Keratinocyte (primary cell): ENCODE results near the gene BBIP1. TPM values are rescaled to one million over a fixed set of nuclear protein-coding genes. Genes with fewer than 3 reads are reported as not detected.

Experiments used
- DNase-seq: peaks from one replicate; pipeline ENCODE4 v3.0.0-alpha.2; 2011; ENCODE audit warnings: low read depth, missing footprints, low spot score
- FAIRE-seq: peaks from 2 replicates; lab custom pipeline; 2011; peaks lifted over from hg19 to GRCh38; lab: Jason Lieb, UNC
- H2AFZ ChIP-seq: 2 replicates; pipeline ENCODE4 v1.6.0; 2012; ENCODE audit warnings: low read length, control low read depth, inconsistent platforms; ENCODE audit not compliant: control insufficient read depth
- H3K27ac ChIP-seq: 2 replicates; pipeline ENCODE4 v1.5.1; 2011; ENCODE audit warnings: low read length; ENCODE audit not compliant: control insufficient read depth, insufficient read depth
- H3K27me3 ChIP-seq: 3 replicates; pipeline ENCODE4 v1.6.0; 2011; ENCODE audit warnings: low read length; ENCODE audit not compliant: control insufficient read depth, insufficient read depth; ENCODE audit errors: extremely low read depth
- H3K36me3 ChIP-seq, 2 experiments: 2 replicates in 1 of 2; 3 replicates in 1 of 2; pipeline ENCODE4 v1.5.1; 2011; ENCODE audit warnings: low read length in 2 of 2, mild to moderate bottlenecking in 1 of 2; ENCODE audit not compliant: control insufficient read depth in 2 of 2, insufficient read depth in 2 of 2; ENCODE audit errors: extremely low read depth in 1 of 2
- H3K4me1 ChIP-seq: 3 replicates; pipeline ENCODE4 v1.5.1; 2011; ENCODE audit warnings: low read length; ENCODE audit not compliant: control insufficient read depth, insufficient read depth; ENCODE audit errors: extremely low read depth
- H3K4me2 ChIP-seq: 3 replicates; pipeline ENCODE4 v1.6.0; 2011; ENCODE audit warnings: low read depth, low read length; ENCODE audit not compliant: control insufficient read depth, insufficient read depth; ENCODE audit errors: extremely low read depth
- H3K4me3 ChIP-seq, 3 experiments: fragments of 200-600 bp in 1 of 3; sonication (generic) in 1 of 3; 2 replicates in 2 of 3; 3 replicates in 1 of 3; pipeline ENCODE4 v1.5.1; 2011 to 2016; ENCODE audit warnings: low read length in 3 of 3, mild to moderate bottlenecking in 3 of 3, control low read depth in 2 of 3, inconsistent platforms in 1 of 3, low read depth in 1 of 3, mixed read lengths in 1 of 3, mixed run types in 1 of 3, moderate library complexity in 1 of 3; ENCODE audit not compliant: control insufficient read depth in 2 of 3, insufficient read depth in 2 of 3; ENCODE audit errors: extremely low read depth in 1 of 3
- H3K79me2 ChIP-seq: 2 replicates; pipeline ENCODE4 v1.6.0; 2012; ENCODE audit warnings: low read length; ENCODE audit not compliant: control insufficient read depth, insufficient read depth
- H3K9ac ChIP-seq: 3 replicates; pipeline ENCODE4 v1.6.0; 2011; ENCODE audit warnings: low read length; ENCODE audit not compliant: control insufficient read depth, insufficient read depth; ENCODE audit errors: extremely low read depth
- H3K9me1 ChIP-seq: 3 replicates; pipeline ENCODE4 v1.6.0; 2011; ENCODE audit warnings: low read length; ENCODE audit not compliant: control insufficient read depth, insufficient read depth; ENCODE audit errors: extremely low read depth
- H3K9me3 ChIP-seq: 2 replicates; pipeline ENCODE4 v1.5.1; 2012; ENCODE audit warnings: low read depth, low read length; ENCODE audit not compliant: control insufficient read depth
- H4K20me1 ChIP-seq: 3 replicates; pipeline ENCODE4 v1.6.0; 2011; ENCODE audit warnings: low read length; ENCODE audit not compliant: control insufficient read depth, insufficient read depth; ENCODE audit errors: extremely low read depth
- CTCF ChIP-seq, 3 experiments: IDR thresholded peaks in 1 of 3; conservative IDR thresholded peaks in 1 of 3; optimal IDR thresholded peaks in 1 of 3; 2 replicates in 2 of 3; 3 replicates in 1 of 3; pipeline versions ENCODE3 to v1.5.1; 2011; ENCODE audit warnings: low read length in 3 of 3, mild to moderate bottlenecking in 3 of 3, moderate library complexity in 2 of 3, control low read depth in 1 of 3, inconsistent platforms in 1 of 3; ENCODE audit not compliant: insufficient read depth in 2 of 3; ENCODE audit errors: extremely low read depth in 1 of 3
- EZH2 ChIP-seq: IDR thresholded peaks from one replicate; pipeline ENCODE4 v1.6.1; 2012; ENCODE audit warnings: inconsistent platforms, mild to moderate bottlenecking, low read length, moderate library complexity
- dilution Hi-C: fragments of 300-500 bp; cut with MboI; formaldehyde crosslinking; loops from one replicate; pipeline ENCODE4 v1.7.0; 2020; ENCODE audit warnings: low sequenced_read_pairs; ENCODE audit not compliant: extremely low pct_ligation_motif_present
- polyA plus RNA-seq, 5 experiments: library from polyadenylated mRNA; depleted of rRNA in 3 of 5; stranded (reverse) in 3 of 5; stranded (forward) in 1 of 5; unstranded in 1 of 5; fragments of >200 nt; gene quantifications; 1 replicate in 1 of 5; 2 replicates in 3 of 5; 3 replicates in 1 of 5; pipeline versions ENCODE4 v1.2.1 to v1.2.3, GENCODE V29; 2011 to 2012; ENCODE audit warnings: missing spikeins in 2 of 5, low read depth in 1 of 5, low replicate concordance in 1 of 5

The BBIP1 gene
- polyA plus RNA-seq, 1 donor (not counting 4 experiments of a cell fraction or from before 2014, with no cell fraction given) = 30.4 TPM

- H3K27me3 ChIP-seq = no peaks in the 10 kb centered on the region
- dilution Hi-C loops = no loop called here
- H3K4me2 ChIP-seq = peak overlapping the region; percentile 2
- no peak for DNase-seq
- H3K4me1 ChIP-seq = peaks cover 52% of the 10 kb centered on the region
- H2AFZ ChIP-seq = peak overlapping the region; percentile 75
- peak; percentile 26 for FAIRE-seq
- H3K9ac ChIP-seq = no peak overlapping the region
- TF ChIP-seq CTCF (optimal IDR thresholded peaks at IDR 0.05 in 1 of 3, IDR thresholded peaks at IDR 0.05 in 1 of 3, conservative IDR thresholded peaks at IDR 0.05 in 1 of 3; ENCODE audit: extremely low read depth in 1 of 3, insufficient read depth in 2 of 3, low read length in 3 of 3) (no peak), EZH2 (no peak)
- H3K4me3 ChIP-seq = no peak overlapping the region
- H3K27ac ChIP-seq = peak overlapping the region; percentile 54
- H3K36me3 ChIP-seq = no peaks in the 10 kb centered on the region
- no peaks in the 10 kb centered on the region for H3K9me1 ChIP-seq
- H3K79me2 ChIP-seq = no peaks in the 10 kb centered on the region
- H4K20me1 ChIP-seq = no peaks in the 10 kb centered on the region
- H3K9me3 ChIP-seq = no peaks in the 10 kb centered on the region
Measured at GRCh38 chr10:110860576-110861241, 58.3 kb downstream of the BBIP1 start.

GRCh38 chr10:110859973-110860376, 59.0 kb downstream of the BBIP1 start:
- Histone ChIP-seq H3K4me1 (peaks cover 45% of the 10 kb centered on the region), H3K9me1 (no peaks in the 10 kb centered on the region), H3K9me3 (no peaks in the 10 kb centered on the region), H3K79me2 (no peaks in the 10 kb centered on the region), H3K4me2 (no peak overlapping the region), H3K27ac (no peak overlapping the region), H3K9ac (no peak overlapping the region), H2AFZ (no peak overlapping the region), H3K36me3 (no peaks in the 10 kb centered on the region), H3K4me3 (no peak overlapping the region), H4K20me1 (no peaks in the 10 kb centered on the region), H3K27me3 (no peaks in the 10 kb centered on the region)
- dilution Hi-C loops = no loop called here
- DNase-seq = no peak
- no peak for FAIRE-seq
- no peak for TF ChIP-seq EZH2
- no peak for TF ChIP-seq CTCF (optimal IDR thresholded peaks at IDR 0.05 in 1 of 3, IDR thresholded peaks at IDR 0.05 in 1 of 3, conservative IDR thresholded peaks at IDR 0.05 in 1 of 3; ENCODE audit: extremely low read depth in 1 of 3, insufficient read depth in 2 of 3, low read length in 3 of 3)
